HG03521 (cell line): Measurements from ENCODE around the gene ABCA3.
"Not testable (repeated sequence)": the region's sequence is repeated elsewhere in the genome, so short reads cannot be mapped to it uniquely, and the experiment has no call there.

Experiments
- ATAC-seq: cut with Tn5 transposase; IDR thresholded peaks from one replicate; pipeline ENCODE4 v1.9.1; 2021; ENCODE audit warnings: mild to moderate bottlenecking, moderate library complexity; ENCODE audit not compliant: unreplicated experiment

Gene ABCA3

GRCh38 chr16:2263026-2263425 lies 77.5 kb downstream of the ABCA3 start:
- not testable (repeated sequence) for ATAC-seq

- no peak for ATAC-seq
Measured at GRCh38 chr16:2260250-2260649, 80.3 kb downstream of the ABCA3 start.

GRCh38 chr16:2258530-2258929 lies 82.0 kb downstream of the ABCA3 start:
- ATAC-seq = not testable (repeated sequence)

- no peak for ATAC-seq
Measured at GRCh38 chr16:2257726-2258125, 82.8 kb downstream of the ABCA3 start.

GRCh38 chr16:2256531-2257140 lies 83.9 kb downstream of the ABCA3 start:
- ATAC-seq = no peak

- no peak for ATAC-seq
Measured at GRCh38 chr16:2253293-2253692, 87.2 kb downstream of the ABCA3 start.

GRCh38 chr16:2252806-2253148 lies 87.8 kb downstream of the ABCA3 start:
- ATAC-seq = no peak

GRCh38 chr16:2251296-2252111 lies 89.0 kb downstream of the ABCA3 start, which contains the start of gene ECI1:
Gene ECI1 (minus strand): TSS chr16:2251587. CDS start chr16:2251566, 21 bp downstream.
- peak; percentile 83 for ATAC-seq

GRCh38 chr16:2250652-2251295 lies 89.8 kb downstream of the ABCA3 start:
- ATAC-seq = no peak

- ATAC-seq = no peak
Measured at GRCh38 chr16:2246301-2246885, 94.1 kb downstream of the ABCA3 start.

GRCh38 chr16:2244926-2245795 lies 95.4 kb downstream of the ABCA3 start:
- no peak for ATAC-seq

- no peak for ATAC-seq
Measured at GRCh38 chr16:2244301-2244700, 96.2 kb downstream of the ABCA3 start.

- no peak for ATAC-seq
Measured at GRCh38 chr16:2243781-2244180, 96.7 kb downstream of the ABCA3 start.

GRCh38 chr16:2243031-2243528 lies 97.4 kb downstream of the ABCA3 start:
- no peak for ATAC-seq

- ATAC-seq = no peak
Measured at GRCh38 chr16:2242598-2242997, 97.9 kb downstream of the ABCA3 start.

GRCh38 chr16:2240331-2240730 lies 100.2 kb downstream of the ABCA3 start:
- not testable (repeated sequence) for ATAC-seq

- ATAC-seq = no peak
Measured at GRCh38 chr16:2238838-2239675, 101.5 kb downstream of the ABCA3 start.

- no peak for ATAC-seq
Measured at GRCh38 chr16:2238150-2238837, 102.2 kb downstream of the ABCA3 start.
